AG08396 (cell line): Measurements from ENCODE around the gene HES3.

Source experiments
- DNase-seq: peaks from one replicate; pipeline ENCODE4 v3.0.0; 2012; ENCODE audit warnings: low spot score, mixed read lengths

Gene HES3

GRCh38 chr1:6245869-6246496 lies 2.0 kb downstream of the HES3 start:
- DNase-seq = no peak

DNA sequence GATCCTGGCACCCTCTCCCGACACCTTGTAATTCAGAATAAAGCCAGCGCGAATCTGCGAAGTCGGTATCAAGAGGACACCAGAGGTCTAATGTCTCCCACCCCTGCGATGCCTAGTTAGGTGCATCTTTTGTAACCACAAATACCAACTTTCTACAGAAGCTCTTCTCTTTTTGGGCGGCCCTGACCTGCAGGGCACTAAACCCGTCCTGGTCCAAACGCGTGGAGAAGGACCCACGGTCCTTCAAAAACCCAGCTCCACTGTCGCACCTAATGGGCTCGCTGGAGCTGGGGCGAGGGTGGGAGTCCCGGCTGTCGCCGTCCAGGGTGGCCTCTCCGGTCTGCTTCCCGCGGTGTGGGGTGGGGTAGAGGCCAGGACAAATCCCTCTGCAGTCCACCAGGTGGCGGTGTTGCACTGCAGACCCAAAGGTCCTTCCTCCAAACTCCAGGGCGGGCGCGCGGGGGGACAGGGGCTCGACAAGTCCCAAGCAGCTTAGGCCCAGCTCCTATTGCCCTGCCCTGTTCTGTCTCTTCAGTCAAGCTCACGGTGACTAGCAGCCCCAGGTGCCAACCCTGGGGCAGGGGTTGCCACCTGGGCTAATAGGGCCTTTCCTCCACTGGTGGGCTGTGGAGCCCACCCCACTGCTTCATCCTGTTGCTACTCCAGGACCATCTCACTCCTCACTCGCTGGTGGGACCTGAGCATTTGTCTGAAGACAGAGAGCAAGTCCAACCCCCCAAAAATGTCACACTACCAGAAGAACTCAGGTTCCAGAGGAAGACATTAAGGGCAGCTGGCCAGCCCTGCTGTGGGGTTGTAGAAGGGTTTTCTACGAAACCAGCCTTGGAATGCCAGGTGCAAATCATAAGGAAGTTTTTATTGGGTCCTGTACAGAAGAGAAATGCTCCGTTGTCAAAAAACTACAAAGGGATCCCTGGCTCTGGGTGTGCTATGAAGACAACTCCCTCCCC lies 2.8 kb downstream of the HES3 start:
- DNase-seq = peak; percentile 92

DNA sequence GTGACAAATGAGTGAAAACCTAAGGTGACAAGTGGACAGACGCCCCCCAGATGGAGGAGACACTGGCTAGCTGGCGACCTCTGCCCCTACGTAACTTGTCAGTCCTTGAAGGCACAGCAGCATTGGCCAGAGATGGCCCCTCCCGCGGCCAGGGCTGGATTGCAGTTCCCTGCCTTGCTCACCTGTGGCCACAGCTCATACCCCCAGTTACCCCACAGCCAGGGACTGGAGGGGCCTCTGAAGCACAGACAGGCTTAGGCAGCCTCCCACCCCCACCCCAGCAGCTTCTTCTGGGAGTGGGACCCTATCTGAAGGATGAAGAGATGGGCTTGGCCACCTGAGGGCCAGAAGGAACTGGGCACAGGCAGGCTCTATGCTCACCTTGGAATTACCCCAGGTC lies 3.7 kb downstream of the HES3 start:
- no peak for DNase-seq

GRCh38 chr1:6248161-6248776 lies 4.3 kb downstream of the HES3 start:
- DNase-seq = no peak

GRCh38 chr1:6248932-6249738 lies 5.2 kb downstream of the HES3 start:
- peak; percentile 67 for DNase-seq

GRCh38 chr1:6249739-6250689 lies 6.0 kb downstream of the HES3 start:
- DNase-seq = no peak

DNA sequence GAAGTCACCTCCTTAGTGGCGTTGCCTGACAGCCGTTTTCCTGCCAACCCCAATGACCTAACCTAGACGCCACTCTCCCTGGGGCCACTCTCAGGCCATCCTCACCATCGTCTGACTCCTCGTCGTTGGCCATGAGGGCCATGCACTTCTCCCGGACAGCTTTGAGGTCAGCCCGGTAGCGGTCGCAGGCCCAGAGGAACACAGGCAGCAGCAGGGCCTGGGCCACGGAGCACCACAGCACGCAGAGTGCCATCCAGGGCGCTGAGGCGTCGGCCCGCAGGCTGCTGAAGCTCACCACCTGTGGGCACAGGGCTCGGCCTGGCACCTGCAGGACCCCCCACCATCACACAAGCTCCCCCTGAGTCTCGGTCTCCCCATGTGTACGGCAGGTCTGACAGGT lies 7.3 kb downstream of the HES3 start:
- no peak for DNase-seq

DNA sequence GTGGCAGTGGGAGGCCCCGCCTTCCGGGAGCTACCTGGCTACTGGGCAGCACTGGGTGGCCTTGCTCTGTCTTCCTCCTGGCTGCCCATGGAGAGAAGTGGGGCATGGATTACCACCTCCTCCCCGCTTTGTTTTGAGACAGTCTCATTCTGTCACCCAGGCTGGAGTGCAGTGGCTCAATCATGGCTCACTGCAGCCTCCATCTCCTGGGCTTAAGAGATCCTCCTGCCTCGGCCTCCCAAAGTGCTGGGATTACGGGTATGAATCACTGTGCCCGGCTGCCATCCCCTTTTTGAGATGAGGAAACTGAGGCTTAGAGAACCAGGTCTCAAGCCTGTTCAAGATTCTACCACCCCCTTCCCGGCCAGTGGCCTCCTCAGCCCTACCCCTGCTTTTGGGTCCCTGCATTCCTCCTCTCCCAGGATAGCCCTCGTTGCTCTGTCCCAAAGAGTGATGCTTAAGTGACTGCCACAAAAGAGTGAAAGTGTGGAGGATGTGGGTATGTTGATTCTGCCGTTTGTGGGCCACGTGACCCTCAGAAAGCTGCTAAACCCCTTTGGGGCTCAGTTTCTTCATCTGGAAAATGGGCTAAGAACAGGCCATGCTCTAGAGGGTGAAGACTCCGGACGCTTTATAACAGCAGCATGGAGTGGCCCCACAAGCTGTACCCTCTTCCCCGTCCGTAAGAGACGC lies 7.8 kb downstream of the HES3 start:
- DNase-seq = no peak

- no peak for DNase-seq
These were observed 8.4 kb downstream of the HES3 start for GRCh38 chr1:6252374-6252710.

DNA sequence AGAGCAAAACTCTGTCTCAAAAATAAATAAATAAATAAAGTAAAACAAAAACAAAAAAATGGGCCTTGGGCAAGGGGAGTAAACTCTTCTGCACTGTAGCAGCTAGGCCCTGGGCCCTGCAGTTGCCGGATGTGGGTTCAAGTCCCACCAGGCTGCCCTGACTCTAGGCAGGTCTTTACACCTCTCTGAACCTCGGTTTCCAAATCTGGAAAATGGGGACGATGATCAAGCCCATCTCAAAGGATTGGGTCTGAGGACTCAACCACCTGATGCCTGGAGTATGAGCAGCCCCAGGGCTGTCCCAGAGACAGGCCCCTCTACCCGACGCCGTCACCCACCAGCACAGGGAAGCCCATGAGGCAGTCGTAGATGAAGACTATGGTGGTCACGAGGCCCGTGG lies 9.4 kb downstream of the HES3 start:
- DNase-seq = no peak

GRCh38 chr1:6254691-6255090 lies 10.7 kb downstream of the HES3 start:
- DNase-seq = no peak

GRCh38 chr1:6256645-6257044 lies 12.7 kb downstream of the HES3 start:
- DNase-seq = no peak

- DNase-seq = no peak
These were observed 13.6 kb downstream of the HES3 start for GRCh38 chr1:6257541-6258069.

DNA sequence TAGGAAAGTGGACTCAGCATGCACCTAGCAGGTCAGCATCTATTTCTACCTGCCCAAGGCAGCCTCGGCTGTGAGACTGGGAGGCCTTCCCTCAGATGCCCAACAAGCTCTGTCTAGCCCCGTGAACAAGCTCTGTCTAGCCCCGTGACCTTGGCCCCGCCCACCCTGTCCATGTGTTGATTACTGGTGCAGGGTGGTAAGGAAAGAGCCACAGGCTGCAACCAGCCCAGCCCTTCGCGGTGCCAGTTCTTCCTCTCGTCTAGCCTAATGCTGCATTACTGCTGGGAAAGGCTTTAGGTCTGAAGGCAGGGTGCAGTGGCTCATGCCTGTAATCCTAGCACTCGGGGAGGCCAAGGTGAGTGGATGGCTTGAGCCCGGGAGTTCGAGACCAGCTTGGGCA lies 14.7 kb downstream of the HES3 start:
- DNase-seq = no peak

DNA sequence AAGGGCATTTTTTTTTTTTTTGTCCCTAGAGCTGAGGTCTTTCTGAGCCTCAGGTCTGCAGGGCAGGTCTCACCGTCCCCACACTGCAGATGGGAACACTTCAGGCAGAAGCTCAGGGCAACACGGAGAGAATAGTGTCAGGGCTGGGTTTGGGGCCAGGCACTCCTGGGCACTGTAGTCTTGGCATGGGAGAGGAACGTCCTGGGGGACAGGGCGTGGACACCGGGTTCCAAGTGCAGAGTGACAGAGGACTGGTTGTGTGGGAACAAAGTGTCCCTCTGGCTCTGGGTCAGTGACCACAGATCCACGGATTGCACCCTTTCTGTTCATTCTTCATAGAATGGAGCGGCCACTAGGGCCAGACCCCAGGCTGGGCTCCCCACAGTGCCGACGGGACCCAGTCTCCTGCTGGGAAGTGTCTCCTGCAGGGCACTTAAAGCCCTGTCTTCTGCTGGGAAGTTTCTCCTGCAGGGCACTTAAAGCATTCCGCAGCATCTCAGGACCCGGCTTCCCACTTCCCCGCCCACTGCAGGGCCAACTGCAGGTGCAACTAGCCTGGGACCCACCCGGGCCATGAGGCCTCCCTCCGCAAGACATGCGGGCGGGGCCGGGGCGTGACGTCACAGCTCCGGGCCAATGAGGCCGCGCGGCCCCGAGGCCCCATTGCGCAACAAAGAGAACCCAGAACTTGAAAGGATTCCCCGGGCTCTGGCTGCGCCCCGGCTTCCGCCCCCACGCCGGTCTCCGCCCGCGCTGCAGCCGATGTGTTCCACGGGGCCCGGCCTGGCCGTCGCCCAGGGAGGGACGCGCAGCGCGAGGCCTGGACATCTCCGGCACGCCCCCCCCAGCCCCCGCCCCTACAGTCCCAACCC lies 15.7 kb downstream of the HES3 start:
- peak; percentile 95 for DNase-seq

DNA sequence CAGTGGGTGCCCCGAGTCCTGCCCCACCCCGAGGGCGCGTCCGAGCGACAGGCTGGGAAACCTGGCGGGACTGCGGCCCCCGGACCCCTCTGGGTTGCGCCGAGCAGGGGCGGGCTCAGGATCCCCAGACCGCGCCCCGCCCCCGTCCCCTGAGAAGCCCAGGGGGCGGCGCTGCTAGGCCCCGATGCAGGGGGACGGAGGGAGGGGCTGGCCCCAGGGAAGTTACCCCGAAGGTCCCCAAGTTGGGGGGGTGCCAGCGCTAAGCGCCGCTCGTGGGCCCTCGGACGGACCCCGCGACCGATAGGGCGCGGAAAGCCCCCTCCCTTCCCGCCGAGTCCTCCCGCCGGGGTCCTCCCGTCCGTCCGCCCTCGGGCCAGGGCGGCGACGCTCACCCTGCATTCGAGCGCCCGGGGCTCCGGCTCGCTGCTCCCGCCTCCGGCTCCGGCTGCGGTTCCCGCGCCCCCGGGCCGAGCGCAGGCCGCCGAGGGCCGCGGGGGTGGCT lies 16.5 kb downstream of the HES3 start:
- DNase-seq = no peak

- peak; percentile 86 for DNase-seq
These were observed 17.1 kb downstream of the HES3 start, which contains the start of gene GPR153 for GRCh38 chr1:6260961-6261614. Gene GPR153 (minus strand): TSS chr1:6261098. CDS start chr1:6254905, 6,193 bp downstream.

DNA sequence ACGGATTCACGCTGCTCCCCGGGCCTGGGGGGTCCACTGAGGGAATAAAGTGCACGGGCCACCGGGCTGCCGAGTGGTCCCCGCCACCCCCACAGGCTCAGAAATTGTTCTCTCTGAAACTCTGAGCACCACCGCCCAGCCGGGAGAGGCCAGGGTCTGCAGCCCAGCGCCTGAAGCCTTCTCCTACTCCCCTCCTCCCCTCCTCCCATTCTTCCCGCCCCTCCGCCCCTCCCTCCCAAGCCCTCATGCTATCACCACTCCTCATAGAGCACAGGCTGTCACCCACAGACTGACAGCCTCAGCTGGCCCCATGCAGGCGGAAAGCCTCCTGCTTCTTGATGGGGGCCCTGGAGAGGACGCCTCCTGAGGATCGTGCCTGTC lies 17.6 kb downstream of the HES3 start:
- DNase-seq = no peak
